ENCODE results near the gene SSTR4.

SSTR4 gene

DNA sequence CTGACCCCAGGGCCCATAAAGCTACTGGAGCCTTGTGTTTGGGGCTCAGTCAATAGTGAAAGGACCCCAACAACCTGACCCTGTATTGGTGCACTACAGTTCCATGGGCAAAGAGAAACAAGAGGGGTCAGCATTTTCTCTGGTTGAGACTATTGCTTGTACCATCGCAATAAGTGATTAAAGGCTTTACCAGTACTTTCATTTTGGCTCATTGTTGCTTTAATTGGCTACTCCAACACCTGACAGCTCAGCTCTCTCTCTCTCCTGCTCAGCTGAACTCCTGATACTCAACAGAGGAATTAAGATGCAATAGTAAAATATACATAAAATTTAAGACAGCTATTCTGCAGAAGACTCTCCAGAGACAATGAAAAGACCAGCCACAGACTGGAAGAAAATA lies 33.2 kb downstream of the SSTR4 start:
- no peak for DNase-seq

DNA sequence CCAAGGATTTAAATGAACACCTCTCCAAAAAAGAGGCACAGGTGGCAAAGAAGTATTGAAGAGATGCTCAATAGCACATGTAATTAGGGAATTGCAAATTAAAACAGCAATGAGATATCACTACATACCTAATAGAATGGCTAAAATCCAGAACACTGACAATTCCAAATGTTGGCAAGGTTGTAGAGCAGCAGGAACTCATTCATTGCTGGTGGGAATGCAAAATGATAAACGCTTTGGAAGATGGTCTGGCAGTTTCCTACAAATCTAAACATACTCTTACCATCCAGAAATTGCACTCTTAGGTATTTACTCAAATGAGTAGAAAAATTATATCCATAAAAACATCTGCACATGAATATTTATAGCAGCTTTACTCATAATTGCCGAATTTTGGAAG lies 34.0 kb downstream of the SSTR4 start:
- DNase-seq: no peak

DNA sequence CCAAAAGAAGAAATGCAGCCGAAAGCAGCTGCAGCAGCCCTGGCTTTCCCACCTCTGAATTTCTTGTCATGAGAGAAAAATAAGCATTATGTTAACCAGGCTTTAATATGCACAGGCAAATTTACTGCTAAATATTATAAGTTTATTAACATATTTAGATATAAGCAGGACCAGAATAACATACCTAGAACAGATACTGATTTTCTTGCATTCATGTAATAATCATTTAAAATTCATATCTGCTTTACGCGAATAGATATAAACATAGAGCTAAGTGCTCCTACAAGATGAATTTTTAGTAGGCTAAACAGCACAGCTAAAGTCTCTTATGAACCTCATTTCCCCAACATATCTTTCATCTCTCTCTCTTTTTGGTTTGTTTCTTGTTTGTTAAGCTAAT lies 36.3 kb downstream of the SSTR4 start:
- DNase-seq: no peak

DNA sequence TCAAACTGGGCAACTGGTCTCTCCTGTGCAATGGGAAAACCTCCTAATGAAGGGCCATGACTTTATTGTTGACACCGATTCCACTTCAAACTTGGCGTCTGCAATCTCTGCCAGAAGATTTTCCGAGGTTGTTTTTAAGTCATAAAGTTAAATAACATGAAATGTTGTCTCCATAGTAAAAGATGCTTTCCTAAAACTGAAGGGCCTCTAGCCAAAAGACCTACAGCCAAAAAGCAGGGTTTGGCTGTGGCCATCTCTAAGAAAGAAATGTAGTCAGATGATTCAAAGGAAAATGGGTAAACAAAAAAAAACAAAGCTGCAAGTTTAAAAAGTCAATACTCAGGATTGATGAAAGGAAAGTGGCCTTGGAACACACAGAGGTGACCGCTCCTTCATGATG lies 36.9 kb downstream of the SSTR4 start:
- DNase-seq: no peak

DNA sequence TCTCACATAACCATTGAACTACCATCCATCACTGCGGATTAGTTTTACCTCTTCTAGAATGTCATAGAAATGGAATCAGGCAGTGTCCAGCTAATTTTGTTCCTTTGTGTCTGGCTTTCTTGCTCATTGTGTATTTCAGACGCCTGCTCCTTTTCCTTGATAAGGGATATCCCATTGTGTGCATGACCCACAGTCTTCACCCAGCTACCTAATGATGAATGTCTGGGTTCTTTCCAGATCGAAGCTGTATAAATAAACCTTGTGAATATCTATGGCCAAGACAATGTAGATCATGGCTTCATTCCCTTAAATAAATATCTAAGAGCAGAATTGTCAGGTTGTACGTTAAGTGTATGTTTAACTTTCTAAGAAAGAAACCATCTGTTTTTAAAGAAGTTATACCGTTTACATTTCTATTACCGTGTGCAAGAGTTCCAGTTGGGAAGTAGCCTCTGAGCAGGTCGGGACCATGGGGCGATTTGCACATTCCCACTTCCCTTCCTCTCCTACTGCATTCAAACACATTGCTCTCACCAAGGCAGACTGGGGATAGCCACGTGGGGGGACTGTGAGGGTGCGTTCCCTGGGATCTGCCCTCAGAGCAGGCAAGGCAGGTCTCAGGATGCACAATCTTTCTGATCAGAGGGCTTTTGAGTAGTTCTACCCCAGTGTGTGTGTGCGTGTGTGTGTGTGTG lies 37.9 kb downstream of the SSTR4 start:
- DNase-seq: no peak

DNA sequence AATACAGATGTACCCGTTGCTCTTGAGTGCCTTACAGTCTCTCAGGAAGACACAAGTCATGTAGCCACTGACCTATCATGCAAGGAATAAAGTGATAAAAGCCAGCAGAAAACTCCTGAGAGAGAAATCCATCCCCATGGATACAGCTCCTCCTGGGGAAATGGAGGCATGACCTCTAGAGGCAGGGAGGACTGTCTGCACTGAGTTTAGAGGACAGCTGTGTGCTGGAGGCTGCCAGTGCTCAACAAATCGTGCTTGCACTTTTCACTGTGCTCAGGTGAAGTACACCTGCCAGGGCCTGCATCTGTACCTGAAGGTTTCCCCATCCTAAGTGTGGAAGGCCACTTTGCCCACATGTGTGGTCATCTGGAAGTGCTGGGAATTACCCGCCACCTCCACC lies 38.9 kb downstream of the SSTR4 start:
- no peak for DNase-seq

DNA sequence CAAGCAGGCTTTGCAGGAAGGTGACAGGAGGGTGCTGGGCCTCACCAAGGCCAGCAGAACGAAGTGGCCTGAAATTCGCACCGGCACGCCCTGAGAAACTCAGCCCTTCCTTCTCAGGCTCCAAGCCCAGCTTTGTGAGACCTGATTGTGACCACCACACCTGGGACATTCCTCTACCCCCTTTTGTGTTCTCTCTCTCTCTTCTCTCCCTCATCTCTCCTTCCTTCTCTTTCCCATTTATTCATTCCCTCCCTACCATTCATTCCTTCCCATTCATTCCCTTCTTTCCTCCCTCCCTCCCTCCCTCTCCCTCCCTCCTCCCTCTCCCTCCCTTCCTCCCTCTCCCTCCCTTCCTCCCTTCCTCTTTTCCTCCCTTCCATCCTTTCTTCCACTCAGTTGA lies 42.2 kb downstream of the SSTR4 start:
- DNase-seq: no peak

DNA sequence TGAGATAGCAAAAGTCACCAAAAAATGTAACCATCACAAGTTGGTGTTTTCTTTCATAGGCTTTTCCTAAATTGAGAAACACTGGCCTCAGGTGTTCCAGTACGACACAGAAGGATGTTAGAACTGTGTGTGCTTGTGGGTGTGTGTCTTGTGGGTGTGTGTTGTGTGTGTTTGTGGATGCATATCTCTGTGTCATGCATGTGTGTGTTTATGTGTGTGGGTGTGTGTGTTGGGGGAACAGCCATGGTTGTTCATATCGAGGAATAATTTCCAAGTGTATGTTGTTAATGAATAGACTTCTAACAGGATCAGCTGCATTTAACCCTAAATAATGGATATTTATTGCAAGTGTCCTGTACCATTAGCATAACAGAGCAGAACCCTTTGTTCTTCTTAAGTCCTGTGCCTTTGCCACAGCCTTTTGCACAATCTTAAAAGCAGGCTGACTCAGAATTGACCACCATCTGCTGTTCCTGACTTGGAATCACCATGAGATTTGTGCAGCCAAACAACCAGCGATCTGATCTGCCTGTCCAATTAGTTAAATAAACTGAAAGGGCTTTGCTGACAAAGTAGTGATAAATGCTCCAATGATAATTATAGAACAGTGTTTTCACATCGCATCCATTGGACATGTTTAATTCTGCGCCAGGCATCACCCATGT lies 43.4 kb downstream of the SSTR4 start:
- DNase-seq: no peak

DNA sequence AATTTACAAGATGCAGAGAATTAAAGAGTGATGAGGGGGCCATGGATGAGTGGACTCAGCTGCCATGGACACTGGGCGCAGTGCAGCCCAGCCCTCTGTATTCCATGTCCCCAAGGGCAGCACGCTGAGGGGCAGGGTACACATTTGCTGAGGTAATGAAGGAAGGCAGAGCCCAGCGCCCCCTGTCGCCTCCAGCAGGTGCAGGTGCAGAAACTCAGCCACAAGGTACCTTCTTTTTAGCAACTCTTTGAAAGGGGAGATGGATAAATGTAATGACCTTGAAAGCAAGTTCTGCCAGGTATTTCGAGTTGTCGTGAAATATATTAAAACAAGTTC lies 43.9 kb downstream of the SSTR4 start:
- DNase-seq: no peak

DNA sequence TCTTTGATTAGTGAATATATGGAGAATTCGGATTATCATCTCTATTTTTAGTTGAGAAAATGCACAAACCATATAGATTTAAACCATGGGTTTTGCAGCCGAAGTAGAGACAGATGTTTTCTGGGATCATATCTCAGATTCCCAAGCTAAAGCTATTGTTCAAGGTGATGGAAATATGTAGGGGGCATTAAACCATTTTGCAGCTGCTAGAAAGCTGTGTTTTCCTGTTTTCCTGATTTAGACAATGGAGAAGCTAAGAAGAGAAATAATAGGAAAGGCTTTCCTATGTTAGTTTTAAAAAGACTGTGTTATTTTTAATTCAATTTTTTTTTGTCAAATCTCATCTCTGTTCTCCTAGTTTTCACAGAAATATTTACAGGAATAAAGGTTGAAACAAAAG lies 44.8 kb downstream of the SSTR4 start:
- DNase-seq: no peak

DNA sequence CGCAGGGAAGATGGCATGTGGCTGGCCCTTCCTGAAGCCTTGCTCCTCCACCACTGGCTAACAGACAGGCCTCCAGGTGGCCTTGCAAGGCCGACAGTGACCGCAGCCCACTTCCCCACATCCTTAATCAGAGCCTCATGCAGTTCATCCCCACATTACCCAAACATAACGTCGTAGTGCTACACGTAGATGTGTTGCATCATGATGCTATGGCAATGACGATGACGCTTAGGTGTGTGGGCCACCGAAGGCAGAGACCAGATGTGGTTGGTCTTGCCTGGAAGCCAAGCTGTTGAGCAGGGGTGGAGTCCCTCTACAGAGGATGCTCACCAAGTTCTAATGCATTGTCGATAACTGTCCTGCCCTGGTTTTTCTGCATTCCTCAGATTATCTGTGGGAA lies 45.4 kb downstream of the SSTR4 start:
- DNase-seq: no peak

DNA sequence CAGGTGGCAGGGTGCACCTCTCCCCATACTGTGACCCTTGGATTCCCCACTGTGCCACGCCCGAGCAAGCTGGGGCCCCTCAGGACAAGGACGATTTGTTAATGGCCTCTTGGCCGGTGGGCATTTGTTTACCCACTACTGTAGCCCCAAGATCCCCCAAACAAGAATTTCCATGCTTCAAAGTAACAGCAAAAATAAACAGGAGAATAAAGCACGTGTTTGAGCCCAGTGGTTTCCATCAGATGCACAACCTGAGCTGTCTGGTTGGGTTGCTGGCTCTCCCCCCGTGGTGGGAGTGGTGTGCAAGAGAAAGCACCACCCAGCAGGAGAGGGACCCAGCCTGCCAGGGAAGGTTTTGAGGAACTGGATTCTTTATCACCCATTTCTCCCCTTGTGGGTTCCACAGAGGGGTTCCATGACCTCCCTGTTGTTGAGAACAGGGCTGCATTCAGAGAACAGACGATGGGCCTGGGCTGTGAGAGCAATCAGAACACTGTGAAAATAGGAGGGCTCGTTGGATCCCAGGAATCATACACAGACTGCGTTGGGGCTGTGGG lies 46.2 kb downstream of the SSTR4 start:
- DNase-seq: no peak

DNA sequence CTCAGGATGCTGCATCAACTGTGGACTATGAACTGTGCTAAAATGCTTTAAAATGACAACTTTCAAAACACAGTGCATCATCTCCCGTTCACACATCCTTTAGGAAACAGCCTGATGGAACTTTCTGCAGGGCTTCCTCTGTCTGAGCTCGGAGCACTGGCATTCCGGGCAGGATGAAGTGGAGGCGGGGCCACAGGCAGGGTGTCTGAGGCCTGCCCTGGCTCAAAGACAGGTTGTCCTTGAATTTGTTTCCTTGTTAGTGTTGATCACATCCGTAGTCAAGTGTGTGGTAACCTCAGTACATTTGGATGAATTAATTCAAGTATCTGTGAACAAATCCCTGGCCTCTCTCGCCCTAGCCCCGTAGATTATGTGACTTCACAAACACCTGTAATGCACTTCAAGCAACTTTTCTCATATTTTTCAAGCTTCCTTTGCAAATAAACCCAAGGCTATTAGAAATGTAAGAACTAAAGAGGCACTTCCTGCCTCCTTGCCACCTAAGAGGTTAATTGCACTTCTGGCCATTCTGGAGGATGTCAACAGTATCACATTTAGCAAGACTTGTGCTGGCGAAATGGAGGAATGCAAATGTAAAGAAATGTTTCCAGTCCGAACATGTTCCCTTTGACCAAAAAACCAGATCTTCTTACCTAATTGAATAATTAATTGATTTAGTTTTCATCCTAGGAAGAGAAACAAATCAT lies 47.9 kb downstream of the SSTR4 start:
- DNase-seq: no peak

DNA sequence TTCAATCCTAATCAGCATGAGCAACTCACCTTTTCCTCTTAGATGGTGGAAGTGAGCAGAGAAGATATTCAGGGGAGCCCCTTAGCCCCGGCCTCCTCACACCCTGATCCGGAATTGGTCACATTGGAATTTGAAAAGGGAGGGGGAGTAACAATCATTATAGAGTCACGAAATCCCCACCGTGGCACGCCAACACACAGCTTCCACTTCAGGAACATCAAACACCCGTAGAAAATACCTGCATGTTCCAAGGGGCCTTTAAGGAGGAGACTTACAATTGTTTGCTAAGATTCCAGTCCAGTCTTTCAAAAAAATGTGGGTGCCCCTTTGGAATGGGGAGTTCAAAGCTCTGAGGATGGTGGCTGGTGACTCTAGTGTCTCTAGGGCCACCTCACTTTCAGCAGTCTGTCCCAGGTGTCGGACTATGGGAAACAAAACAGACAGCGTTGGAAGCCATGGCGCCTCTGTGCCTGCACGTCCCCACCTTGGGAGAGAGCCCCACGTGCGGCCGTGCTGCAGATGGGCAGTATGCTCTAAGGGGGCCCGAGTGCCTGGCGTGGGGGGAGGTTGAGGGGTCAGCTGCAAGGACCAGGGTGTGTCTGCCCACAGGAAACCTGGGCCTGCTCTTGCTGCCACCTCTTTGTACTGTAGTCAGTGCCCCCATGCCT lies 48.6 kb downstream of the SSTR4 start:
- DNase-seq: no peak

DNA sequence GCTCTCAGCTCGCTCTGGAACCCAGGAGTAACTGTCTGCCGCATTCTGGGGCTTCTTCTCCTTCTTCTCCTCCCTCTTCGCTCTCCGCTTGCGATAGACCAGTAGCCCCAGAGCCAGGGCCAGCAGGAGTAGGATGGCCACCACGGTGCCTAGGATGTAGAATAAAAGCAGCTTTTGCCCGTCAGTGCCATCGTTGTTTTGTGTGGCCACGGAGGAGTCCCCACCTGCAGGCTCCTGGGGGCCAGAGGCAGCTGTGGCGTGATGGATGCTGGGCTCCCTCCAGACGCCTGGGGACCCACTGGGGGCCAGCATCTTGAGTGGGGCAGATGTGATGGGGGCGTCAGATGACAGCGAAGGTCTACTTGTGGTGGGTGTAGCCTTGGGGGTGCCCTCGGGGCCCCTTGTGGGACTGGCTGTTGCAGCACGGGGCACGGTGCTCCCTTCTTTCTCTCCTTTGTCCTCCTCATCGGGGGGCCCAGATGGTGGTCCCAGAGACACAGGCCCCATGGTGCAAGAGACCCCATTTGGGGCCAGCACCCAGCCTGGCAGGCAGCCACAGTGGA lies 49.3 kb downstream of the SSTR4 start:
- no peak for DNase-seq

DNA sequence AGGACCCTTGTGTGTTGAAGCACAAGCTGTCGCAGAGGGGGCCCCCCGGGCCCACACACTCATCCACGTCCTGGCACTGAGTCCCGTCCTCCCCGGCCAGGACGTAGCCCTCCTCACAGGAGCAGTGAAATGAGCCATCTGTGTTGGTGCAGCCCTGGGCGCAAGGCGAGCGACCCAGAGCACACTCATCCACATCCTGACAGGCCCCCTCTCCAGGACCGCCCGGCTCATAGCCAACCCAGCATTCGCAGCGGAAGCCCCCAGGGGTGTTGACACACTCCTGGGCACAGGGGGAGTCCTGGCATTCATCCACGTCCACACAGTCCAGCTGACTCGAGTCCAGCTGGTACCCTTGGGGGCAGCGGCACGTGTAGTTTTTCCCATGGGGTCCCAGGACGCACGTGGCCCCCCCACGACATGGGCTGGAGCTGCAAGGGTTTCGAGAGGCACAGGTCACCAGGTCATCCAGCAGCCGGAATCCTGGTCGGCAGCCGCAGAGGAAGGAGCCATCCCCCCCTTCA lies 49.8 kb downstream of the SSTR4 start:
- no peak for DNase-seq

DNA sequence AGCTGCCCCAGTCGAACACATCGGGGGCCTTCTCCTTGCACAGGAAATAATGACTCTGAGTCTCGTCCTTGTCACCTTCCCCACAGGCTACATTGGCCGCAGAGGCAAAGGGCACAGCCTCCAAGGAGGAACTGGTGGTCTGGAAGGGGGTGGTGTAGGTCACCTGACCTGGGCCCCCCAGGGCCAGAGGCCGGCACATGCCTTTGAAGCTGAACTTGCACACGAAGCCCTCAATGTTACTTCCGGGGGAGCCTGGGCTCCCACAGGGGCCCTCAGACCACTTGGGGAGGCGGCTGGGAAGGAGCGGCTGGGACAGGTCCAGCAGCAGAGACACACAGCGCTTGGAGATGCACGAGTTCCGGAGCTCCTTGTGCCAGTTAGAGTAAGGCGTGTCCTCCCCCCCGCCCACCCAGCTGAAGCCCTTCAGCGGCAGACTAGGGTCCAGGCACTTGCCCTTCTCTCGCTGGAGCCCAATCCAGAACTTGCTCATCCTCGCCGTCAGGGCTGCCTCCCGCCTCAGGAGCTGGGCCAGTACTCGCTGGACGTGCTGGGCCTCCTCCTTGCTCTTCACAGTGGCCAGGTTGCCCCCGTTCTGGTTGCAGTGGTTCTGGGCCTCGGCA lies 50.4 kb downstream of the SSTR4 start:
- DNase-seq: no peak

DNA sequence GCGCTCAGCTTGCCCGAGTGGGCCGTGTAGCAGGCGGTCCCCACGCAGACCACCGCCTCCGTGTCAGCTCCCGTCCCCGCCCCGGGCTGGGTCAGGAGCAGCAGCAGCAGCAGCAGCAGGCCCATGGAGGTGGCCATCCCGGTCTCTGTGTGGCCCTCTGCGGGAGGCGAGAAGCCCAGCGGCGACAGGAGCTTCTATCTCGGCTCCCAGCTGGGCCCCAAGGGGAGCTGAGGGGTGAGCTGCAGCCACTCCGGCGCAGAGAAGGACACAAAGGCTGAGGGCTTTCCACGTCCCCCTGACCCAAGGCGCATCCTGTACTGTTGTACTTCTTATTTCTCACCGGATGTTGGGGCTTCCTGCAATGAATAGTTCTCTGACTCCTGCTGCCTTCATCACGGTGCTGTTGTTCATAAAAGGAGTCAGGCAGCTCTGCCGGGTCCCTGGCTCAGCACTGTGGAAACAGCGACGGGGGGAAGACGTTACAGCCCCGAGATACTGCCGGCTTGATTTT lies 51.0 kb downstream of the SSTR4 start, which contains the start of gene CD93:
CD93 (minus strand) TSS at position 269 of the 511 bp plus-strand sequence; CDS start at position 137, 132 bp downstream.
- peak; percentile 28 for DNase-seq

DNA sequence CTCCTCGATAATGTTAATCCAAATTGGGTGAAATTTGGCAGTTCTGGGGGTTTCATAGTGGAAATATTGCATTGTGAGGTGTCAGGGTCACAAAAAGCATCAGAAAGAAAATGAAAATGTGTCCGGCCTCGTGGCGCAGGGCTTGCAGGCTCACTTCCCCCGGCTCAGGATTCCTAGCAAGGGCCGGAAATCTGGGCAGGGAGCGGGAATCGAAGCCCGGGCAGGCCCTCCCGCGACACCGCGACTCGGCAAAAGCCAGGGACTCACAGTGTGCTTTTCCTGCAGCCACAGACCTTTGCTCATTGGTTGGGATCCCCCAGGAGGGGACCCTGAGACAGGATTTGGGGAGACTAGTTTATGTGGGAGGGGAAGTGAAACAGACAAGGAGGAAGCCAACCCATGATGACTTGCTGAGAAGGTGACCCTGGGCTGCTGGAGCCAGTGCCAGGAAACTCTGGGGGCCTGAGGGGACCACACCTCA lies 51.9 kb downstream of the SSTR4 start:
- DNase-seq: peak; percentile 14

DNA sequence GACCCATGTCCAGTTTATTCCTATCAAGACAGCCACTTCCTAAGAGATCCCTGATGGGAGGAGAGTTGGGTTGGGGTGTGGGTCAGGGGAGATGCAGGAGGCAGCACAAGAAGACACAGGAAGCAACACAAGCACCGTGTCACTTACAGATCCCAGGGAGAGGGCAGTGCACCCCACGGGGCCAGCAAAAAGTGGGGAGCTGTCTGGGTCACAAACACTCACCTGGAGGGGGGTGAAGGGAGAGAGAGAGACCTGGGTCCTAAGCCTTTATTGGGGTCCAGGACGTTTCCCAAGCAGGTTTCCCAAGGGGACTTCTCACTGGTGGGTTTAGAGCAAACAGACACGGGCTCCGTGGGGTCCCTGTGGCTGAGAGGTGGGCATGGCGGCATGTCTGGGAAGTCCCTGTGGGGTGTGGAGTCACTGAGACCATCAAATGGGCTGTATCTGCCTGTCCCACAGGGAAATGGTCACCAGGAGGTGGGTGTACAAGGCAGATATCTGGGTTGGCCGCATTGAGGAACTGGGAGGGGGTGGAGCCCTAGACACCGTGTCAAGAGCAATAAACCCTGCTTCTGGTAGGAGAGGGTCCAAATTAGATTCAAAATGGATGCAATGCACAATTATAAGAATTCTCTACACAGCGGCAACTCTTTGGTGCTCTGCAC lies 52.6 kb downstream of the SSTR4 start:
- DNase-seq: peak; percentile 2

Measured in CD4-positive, alpha-beta T cell treated with Interleukin-17A for 1 hour (primary cell).